ENCODE results near the gene GSE1. TPM values are rescaled to one million over a fixed set of nuclear protein-coding genes. Genes with fewer than 3 reads are reported as not detected.

The GSE1 gene
- total RNA-seq, 2 experiments from 2014 or later, result 8.6 to 10.1 TPM

DNA sequence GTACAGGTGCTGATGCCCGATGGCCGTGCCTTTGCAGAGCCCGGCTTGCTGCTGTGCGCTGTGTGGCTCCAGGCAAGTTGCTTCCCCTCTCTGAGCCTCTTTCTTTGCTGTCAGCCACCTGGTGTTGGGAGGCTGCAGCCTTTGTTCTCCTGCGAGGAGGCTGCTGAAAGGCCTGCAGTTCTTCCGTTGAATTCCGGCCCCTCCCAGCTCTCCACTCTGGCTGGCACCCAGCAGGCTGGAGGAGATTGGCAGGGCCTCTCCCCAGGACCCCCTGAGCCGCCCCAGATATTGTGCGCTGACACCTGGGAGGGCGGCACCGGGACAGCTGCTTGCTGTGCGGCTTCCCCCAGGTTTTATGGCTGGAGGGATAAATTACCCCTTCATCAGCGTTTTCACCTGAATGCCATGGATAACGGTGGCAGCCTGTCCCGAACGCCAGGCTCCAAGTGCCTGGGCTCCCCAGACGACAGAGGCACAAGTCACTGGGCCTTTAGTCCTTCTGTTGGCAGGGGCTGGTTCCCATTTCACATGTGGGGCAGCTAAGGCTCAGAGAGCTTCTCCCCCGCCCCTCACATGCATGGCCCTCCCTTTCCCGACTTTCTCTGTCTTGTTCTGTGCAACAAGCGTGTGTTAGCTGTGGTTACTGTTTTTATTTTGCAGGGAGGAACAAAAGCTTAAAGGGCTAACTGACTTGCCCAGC, 35.1 kb upstream of the GSE1 start:
- no peak overlapping the region for H3K27ac Mint-ChIP-seq
- no peaks in the 10 kb centered on the region for H3K36me3 Mint-ChIP-seq (ENCODE audit: low read depth)
- H3K9me3 Mint-ChIP-seq, result no peaks in the 10 kb centered on the region
- no peaks in the 10 kb centered on the region for H3K27me3 Mint-ChIP-seq (ENCODE audit: low read depth)
- CTCF ChIA-PET, result no interaction called here
- intact Hi-C loops (cut with micrococcal nuclease), result no loop called here
- H3K4me3 Mint-ChIP-seq, result no peak overlapping the region
- peaks cover 10% of the 10 kb centered on the region for H3K4me1 Mint-ChIP-seq (ENCODE audit: low read depth)
- no peak for DNase-seq

DNA sequence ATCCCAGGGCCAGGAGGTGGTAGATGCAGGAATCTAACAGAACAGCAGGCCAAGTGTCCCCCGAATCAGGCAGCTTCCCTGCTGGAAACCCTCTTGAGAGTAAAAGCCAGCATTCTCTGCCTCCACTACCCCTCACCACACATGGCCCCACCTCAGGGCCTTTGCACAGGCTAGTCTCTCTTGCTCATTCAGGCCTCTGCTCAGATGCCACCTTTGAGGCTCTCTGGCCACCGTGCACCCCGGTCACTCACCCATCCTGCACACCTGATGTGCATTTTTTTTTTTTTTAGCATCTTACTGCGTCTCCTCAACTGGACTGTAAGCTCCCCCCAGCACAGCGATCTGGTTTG, 34.5 kb upstream of the GSE1 start:
- Mint-ChIP-seq H3K27ac (no peak overlapping the region), H3K9me3 (no peaks in the 10 kb centered on the region), H3K36me3 (ENCODE audit: low read depth) (no peaks in the 10 kb centered on the region), H3K27me3 (ENCODE audit: low read depth) (no peaks in the 10 kb centered on the region), H3K4me1 (ENCODE audit: low read depth) (peaks cover 15% of the 10 kb centered on the region), H3K4me3 (no peak overlapping the region)
- DNase-seq, result no peak
- intact Hi-C loops (cut with micrococcal nuclease), result no loop called here
- CTCF ChIA-PET, result no interaction called here

GRCh38 chr16:85579191-85579590, 33.9 kb upstream of the GSE1 start:
- peaks cover 17% of the 10 kb centered on the region for H3K4me1 Mint-ChIP-seq (ENCODE audit: low read depth)
- CTCF ChIA-PET, result no interaction called here
- H3K4me3 Mint-ChIP-seq, result no peak overlapping the region
- no peak for DNase-seq
- intact Hi-C loops (cut with micrococcal nuclease), result no loop called here
- H3K36me3 Mint-ChIP-seq (ENCODE audit: low read depth), result no peaks in the 10 kb centered on the region
- no peaks in the 10 kb centered on the region for H3K27me3 Mint-ChIP-seq (ENCODE audit: low read depth)
- H3K27ac Mint-ChIP-seq, result no peak overlapping the region
- H3K9me3 Mint-ChIP-seq, result no peaks in the 10 kb centered on the region

- no peak overlapping the region for H3K27ac Mint-ChIP-seq
These were observed 33.1 kb upstream of the GSE1 start for GRCh38 chr16:85579923-85580580.

GRCh38 chr16:85580684-85581083, 32.4 kb upstream of the GSE1 start:
- Mint-ChIP-seq H3K4me3 (no peak overlapping the region), H3K4me1 (ENCODE audit: low read depth) (peaks cover 13% of the 10 kb centered on the region), H3K27ac (no peak overlapping the region), H3K9me3 (no peaks in the 10 kb centered on the region), H3K27me3 (ENCODE audit: low read depth) (no peaks in the 10 kb centered on the region), H3K36me3 (ENCODE audit: low read depth) (no peaks in the 10 kb centered on the region)
- CTCF ChIA-PET, result no interaction called here
- intact Hi-C loops (cut with micrococcal nuclease), result no loop called here
- no peak for DNase-seq

More at GRCh38 chr16:85579923-85580580, 33.1 kb upstream of the GSE1 start:
- Mint-ChIP-seq H3K4me1 (ENCODE audit: low read depth) (peaks cover 17% of the 10 kb centered on the region), H3K36me3 (ENCODE audit: low read depth) (no peaks in the 10 kb centered on the region), H3K4me3 (no peak overlapping the region), H3K27me3 (ENCODE audit: low read depth) (no peaks in the 10 kb centered on the region), H3K9me3 (no peaks in the 10 kb centered on the region)
- intact Hi-C loops (cut with micrococcal nuclease), result no loop called here
- CTCF ChIA-PET, result no interaction called here
- no peak for DNase-seq

DNA sequence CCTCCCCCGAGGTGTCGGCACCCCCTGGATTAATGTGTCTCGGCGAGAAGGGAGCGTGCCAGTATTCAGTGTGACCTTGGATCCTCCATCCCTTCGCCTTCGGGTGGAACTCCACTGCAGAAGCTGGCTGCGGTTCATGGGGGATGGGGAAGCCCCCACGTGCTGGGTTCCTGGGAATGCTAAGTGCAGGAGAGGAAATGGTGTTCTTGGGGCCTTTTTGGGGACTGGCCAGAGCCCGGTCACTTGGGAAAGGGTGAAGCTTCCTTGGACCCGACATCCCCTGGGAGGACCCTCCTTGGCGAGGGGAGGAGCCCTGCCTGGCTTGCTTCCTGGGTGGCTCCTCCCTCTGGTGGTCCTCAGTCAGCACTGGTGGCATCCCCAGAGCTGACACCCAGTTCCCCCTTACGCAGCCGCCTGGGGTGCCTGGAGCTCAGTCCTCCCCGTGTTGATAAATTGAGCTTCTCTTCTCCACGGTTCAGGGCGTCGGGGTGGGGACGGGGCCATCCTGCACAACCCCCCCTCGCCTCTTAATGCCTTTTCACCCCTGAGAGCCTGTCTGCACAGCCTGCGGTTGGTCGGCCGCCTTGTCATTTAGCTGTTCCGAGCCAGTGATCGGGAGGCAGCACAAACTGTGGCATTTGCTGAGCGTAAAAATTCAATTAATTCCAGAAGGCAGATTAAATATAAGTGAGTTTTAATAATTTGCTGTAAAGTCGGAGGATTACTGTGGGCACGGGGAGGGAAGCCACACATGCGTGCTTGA, 30.7 kb upstream of the GSE1 start:
- H3K4me1 Mint-ChIP-seq (ENCODE audit: low read depth), result peaks cover 13% of the 10 kb centered on the region
- no peaks in the 10 kb centered on the region for H3K9me3 Mint-ChIP-seq
- DNase-seq, result no peak
- CTCF ChIA-PET, result no interaction called here
- H3K27me3 Mint-ChIP-seq (ENCODE audit: low read depth), result no peaks in the 10 kb centered on the region
- no peaks in the 10 kb centered on the region for H3K36me3 Mint-ChIP-seq (ENCODE audit: low read depth)
- intact Hi-C loops (cut with micrococcal nuclease), result no loop called here
- no peak overlapping the region for H3K4me3 Mint-ChIP-seq
- H3K27ac Mint-ChIP-seq, result no peak overlapping the region

GRCh38 chr16:85583491-85584181, 29.5 kb upstream of the GSE1 start:
- no peak overlapping the region for H3K27ac Mint-ChIP-seq
- no peaks in the 10 kb centered on the region for H3K9me3 Mint-ChIP-seq
- H3K4me3 Mint-ChIP-seq, result no peak overlapping the region
- no peaks in the 10 kb centered on the region for H3K27me3 Mint-ChIP-seq (ENCODE audit: low read depth)
- peak; percentile 33 for DNase-seq
- no peaks in the 10 kb centered on the region for H3K36me3 Mint-ChIP-seq (ENCODE audit: low read depth)
- CTCF ChIA-PET, result no interaction called here
- H3K4me1 Mint-ChIP-seq (ENCODE audit: low read depth), result peaks cover 13% of the 10 kb centered on the region
- intact Hi-C loops (cut with micrococcal nuclease), result no loop called here

GRCh38 chr16:85584267-85584666, 28.9 kb upstream of the GSE1 start:
- no peaks in the 10 kb centered on the region for H3K9me3 Mint-ChIP-seq
- CTCF ChIA-PET, result no interaction called here
- no peak for DNase-seq
- H3K36me3 Mint-ChIP-seq (ENCODE audit: low read depth), result no peaks in the 10 kb centered on the region
- no peaks in the 10 kb centered on the region for H3K27me3 Mint-ChIP-seq (ENCODE audit: low read depth)
- peaks cover 11% of the 10 kb centered on the region for H3K4me1 Mint-ChIP-seq (ENCODE audit: low read depth)
- H3K27ac Mint-ChIP-seq, result no peak overlapping the region
- intact Hi-C loops (cut with micrococcal nuclease), result no loop called here
- H3K4me3 Mint-ChIP-seq, result no peak overlapping the region

DNA sequence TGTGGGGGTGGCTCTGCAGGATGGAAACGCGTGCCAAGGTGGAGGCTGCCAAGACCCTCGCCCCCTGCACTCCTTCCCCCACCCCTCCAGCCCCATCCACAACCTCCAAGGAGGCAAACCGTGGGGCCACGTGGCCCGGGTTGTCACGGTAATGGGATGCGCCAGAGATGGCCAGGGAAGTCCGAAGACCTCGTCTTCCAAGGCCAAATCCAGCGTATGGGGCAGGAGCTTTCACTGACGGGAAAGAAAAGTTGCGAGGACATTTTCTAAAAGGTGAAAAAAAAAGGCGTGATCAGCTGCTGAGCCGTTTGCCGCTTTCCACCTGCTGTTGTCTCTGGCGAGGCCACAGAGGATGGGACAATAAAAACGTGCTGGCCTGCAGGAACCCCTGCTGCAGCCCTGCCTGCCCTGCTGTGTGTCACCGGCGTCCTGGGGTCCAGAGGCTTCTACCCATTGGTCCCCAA, 28.3 kb upstream of the GSE1 start:
- no peaks in the 10 kb centered on the region for H3K9me3 Mint-ChIP-seq
- no peak overlapping the region for H3K4me3 Mint-ChIP-seq
- H3K4me1 Mint-ChIP-seq (ENCODE audit: low read depth), result peaks cover 9% of the 10 kb centered on the region
- intact Hi-C loops (cut with micrococcal nuclease), result no loop called here
- DNase-seq, result no peak
- H3K27me3 Mint-ChIP-seq (ENCODE audit: low read depth), result no peaks in the 10 kb centered on the region
- CTCF ChIA-PET, result interaction anchor here (0.7 kb wide), 1 partner anchor 22 kb away, joined by 3 read pairs; no protein-coding TSS in a partner anchor
- H3K36me3 Mint-ChIP-seq (ENCODE audit: low read depth), result no peaks in the 10 kb centered on the region
- no peak overlapping the region for H3K27ac Mint-ChIP-seq

GRCh38 chr16:85585711-85586110, 27.4 kb upstream of the GSE1 start:
- CTCF ChIA-PET, result no interaction called here
- Mint-ChIP-seq H3K27ac (no peak overlapping the region), H3K4me3 (no peak overlapping the region), H3K27me3 (ENCODE audit: low read depth) (no peaks in the 10 kb centered on the region), H3K4me1 (ENCODE audit: low read depth) (peaks cover 9% of the 10 kb centered on the region), H3K36me3 (ENCODE audit: low read depth) (no peaks in the 10 kb centered on the region), H3K9me3 (no peaks in the 10 kb centered on the region)
- intact Hi-C loops (cut with micrococcal nuclease), result no loop called here
- DNase-seq, result no peak

- Mint-ChIP-seq H3K4me1 (ENCODE audit: low read depth) (peaks cover 9% of the 10 kb centered on the region), H3K36me3 (ENCODE audit: low read depth) (no peaks in the 10 kb centered on the region), H3K4me3 (no peak overlapping the region), H3K27ac (no peak overlapping the region), H3K27me3 (ENCODE audit: low read depth) (no peaks in the 10 kb centered on the region), H3K9me3 (no peaks in the 10 kb centered on the region)
- CTCF ChIA-PET, result no interaction called here
- DNase-seq, result no peak
- intact Hi-C loops (cut with micrococcal nuclease), result no loop called here
These were observed 26.6 kb upstream of the GSE1 start for GRCh38 chr16:85586380-85587104.
